Iris pigment epithelial cell (primary cell): ENCODE results near the gene DMBX1.

Experiments used
- DNase-seq: peaks from one replicate; pipeline ENCODE4 v3.0.0-alpha.2; 2011; ENCODE audit warnings: low read depth

Gene DMBX1

GRCh38 chr1:46489638-46490405 lies at the start of gene DMBX1:
Gene DMBX1 (plus strand): TSS chr1:46489836. CDS start chr1:46507011, 17,175 bp downstream.
- DNase-seq, result peak; percentile 11

GRCh38 chr1:46440478-46440877 lies 49.2 kb upstream of the DMBX1 start:
- no peak for DNase-seq

DNA sequence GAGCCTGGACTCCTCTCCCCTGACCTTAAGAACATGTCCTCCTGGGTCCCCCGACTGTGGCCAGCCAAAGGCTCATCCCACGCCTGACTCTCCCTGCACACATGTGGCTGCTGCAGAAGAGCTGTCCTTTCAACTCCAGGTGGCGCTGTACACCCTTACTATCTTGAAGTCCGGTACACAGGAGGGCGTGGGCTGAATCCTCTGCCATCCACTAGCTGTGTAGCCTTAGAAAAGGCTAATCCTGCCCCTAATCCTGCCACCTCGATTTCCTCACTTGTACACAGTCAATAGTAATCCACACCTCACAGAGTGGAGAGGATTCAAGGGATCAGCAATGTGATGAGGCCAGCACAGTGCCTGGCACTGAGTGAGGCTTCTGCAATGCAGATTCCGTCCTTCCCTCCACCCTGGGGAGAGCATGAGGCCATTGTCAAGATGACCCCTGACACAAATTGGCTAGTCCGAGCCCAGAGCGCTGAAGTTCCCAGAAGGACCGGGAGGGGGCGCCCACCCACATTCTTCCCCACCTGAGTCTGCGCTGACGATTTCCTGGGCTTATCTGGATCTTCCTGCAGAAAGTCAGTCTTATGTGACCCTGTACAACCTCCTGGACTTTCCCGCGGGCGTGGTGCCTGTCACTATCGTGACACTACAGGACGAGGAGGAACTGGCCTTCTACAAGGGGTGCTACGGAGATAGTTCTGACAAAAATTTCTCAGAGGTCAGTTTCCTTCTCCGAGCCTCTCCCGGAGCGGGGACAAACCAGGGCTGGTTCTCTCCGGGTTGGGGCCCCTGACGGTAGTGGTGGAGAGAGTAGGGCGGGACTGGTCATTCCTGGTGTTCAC lies 47.1 kb upstream of the DMBX1 start:
- DNase-seq, result peak; percentile 84

- no peak for DNase-seq
Observed at GRCh38 chr1:46444466-46444865, 45.2 kb upstream of the DMBX1 start.

DNA sequence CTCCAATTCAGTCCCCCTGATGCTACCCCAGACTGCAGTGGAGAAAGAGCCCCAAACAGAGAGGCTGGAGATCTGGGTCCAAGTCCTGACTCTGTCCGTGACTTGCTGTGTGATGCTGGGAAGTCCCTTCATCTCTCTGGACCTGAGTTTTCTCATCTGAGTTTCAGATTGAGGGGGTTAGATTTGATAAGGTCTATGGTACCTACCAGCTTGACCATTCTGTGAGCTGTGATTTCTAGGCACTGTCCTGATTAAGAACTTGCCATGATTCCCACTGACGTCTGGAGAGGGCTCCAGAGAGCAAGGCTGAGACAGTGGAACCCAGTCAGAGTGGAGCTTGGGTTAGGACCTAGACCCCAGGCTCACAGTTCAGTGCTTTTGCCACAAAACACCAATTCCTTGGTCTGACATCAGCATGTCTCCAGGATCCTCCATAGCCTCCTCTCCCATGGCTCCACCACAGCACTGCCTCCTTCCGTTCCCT lies 43.8 kb upstream of the DMBX1 start:
- no peak for DNase-seq

- DNase-seq, result peak; percentile 68
Observed at GRCh38 chr1:46446646-46447498, 42.8 kb upstream of the DMBX1 start.

GRCh38 chr1:46447499-46448108 lies 42.0 kb upstream of the DMBX1 start:
- DNase-seq, result no peak

- DNase-seq, result no peak
Observed at GRCh38 chr1:46448109-46448911, 41.3 kb upstream of the DMBX1 start.

DNA sequence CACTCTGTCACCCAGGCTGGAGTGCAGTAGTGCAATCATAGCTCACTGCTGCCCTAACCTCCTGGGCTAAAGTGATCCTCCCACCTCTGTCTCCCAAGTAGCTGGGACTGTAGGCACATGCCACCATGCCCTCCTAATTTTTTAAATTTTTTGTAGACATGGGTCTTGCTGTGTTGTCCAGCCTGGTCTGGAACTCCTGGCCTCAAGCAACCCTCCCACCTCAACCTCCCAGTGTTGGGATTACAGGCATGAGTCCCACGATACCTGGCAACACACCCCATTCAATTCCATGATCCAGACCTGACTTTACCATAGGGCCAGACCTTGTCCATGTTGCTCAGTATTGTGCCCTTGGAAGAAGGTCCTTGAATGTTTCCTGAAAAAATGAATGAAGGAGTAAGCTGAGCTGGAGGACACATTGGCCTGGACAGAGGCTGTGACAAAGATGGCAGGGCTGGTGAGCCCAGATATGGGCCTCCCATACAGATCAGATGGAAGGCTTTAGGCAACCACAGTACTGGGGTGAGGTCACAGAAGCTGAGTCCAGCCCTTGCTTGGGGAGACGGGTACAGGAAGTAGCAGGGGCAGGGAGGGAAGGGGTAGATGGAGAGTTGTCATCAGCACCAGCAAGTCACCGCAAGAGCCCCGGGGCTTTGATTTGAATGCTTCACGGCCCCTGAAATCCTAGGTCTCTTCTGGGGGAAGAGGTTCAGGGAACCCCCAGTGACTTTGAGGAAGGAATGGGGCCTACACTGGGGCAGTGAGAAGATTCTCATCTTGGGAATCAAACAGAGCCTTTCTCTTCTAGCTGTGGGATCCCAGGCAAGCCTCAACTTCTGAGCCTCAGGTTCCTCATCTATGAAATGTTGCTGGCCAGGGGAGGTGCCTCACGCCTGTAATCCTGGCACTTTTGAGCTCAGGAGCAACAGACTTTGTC lies 40.1 kb upstream of the DMBX1 start:
- no peak for DNase-seq

DNA sequence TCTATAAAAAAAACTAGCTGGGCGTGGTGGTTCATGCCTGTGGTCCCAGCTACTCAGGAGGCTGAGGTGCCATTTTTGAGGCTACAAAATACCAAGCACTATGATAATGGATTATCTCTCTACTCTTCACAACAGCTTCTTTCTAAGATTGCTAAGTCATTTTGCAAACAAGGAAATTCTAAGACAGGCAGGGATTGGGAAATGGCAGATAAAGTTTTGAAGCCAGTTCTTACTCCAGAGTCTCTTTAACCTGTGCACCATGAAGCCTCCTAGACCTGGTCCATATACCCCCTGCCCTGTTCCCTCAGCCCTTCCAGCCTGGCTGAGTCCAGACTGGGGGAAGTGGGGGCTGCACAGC lies 39.5 kb upstream of the DMBX1 start:
- no peak for DNase-seq

- no peak for DNase-seq
Observed at GRCh38 chr1:46451948-46452930, 37.4 kb upstream of the DMBX1 start.

- DNase-seq, result no peak
Observed at GRCh38 chr1:46452931-46453325, 36.7 kb upstream of the DMBX1 start.

- no peak for DNase-seq
Observed at GRCh38 chr1:46453449-46453848, 36.2 kb upstream of the DMBX1 start.

- no peak for DNase-seq
Observed at GRCh38 chr1:46455951-46456350, 33.7 kb upstream of the DMBX1 start.

DNA sequence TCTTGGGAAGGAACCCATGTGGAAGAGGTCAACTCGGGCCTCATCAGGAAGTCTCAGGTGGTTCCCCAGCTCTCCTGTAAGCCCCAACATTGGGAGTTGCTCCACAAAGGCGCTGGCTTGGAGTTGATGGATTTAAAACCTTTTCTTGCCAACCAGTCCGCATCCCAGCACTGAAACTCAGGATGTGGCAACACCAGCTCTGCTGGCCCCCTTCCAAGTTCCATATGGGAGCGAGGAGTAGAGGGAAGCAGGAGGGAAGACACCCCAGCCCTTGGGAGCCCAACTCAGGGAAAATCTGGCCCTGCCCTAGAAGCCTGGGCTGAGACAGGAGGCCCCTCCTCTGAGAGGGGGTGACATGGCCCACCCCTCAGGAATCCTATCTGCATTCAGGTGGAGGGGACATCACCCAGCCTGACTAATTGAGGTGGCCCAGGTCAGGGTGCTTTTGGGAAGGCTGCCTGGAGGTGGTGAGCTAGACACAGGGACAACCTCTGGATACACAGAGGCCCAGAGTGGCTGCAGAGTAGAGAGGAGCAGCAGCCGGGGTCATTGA lies 33.1 kb upstream of the DMBX1 start:
- DNase-seq, result no peak

DNA sequence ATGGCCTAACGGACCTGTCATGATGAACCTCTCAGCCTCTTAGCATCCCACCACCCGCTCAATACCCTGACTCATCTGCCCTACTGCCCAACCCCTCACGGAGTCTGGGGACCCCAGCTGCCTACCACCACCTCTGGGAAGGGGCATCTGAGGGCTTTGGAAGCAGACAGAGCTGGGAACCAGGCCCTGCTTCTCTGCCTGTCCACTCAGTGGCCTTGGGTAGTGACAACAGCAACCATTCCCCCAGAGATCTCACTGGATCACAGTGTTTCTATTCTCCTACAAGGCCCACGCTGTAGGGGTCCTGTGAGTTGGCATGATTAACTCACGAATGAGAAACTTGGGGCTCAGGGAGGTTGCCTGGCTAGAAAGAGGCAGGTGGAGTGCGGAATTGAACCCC lies 32.5 kb upstream of the DMBX1 start:
- no peak for DNase-seq

DNA sequence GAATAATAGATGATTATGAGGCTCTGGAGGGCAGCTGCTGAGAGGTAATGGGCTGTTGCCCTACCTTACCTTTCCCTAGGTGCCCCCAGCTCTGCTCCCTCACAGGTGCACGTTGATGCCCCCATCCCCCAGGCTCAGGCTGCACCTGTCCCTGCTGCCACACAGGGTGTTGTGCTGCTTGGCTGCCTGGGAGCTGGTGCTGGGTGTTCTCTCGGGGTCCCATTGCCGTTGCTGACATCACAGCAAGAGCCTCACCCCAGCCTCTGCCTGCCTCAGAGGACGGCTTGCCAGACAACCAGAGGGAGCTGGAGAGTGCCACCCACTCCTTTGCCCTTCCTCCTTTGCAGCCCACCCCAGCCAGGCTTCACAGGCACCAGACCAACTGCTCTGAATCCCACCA lies 31.4 kb upstream of the DMBX1 start:
- no peak for DNase-seq

DNA sequence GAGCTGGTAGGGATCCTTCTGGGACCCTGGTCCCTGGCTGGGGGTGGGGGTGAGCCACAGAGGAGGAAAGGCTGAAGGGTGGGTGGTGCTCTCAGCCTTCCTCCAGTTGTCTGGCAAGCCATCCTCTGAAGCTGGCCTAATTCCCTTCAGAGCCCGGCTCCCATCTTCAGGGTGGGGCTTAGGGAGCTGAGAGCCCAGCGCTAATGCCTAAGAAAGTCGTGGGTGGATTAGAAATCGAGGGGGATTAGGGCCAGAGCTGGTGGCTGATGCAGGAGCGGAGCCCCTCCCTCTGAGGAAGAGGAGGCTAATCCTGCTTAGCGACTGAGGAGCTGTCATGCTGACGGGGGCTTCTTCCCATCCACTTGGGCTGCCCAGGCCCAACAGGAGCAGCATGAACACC lies 30.8 kb upstream of the DMBX1 start:
- no peak for DNase-seq
